Measurements from ENCODE around the gene ZBTB7A. TPM values are rescaled to one million over a fixed set of nuclear protein-coding genes. Genes with fewer than 3 reads are reported as not detected.

The ZBTB7A gene
- total RNA-seq, 1 experiment from 2014 or later = 27.9 TPM

GRCh38 chr19:4016903-4017638 is 49.6 kb downstream of the ZBTB7A start:
- Mint-ChIP-seq H3K4me1 (0 out of 2 replicates have a peak, but pooled peaks cover 3% of the 10 kb centered on the region), H3K9me3 (no peaks in the 10 kb centered on the region), H3K36me3 (peaks cover 11% of the 10 kb centered on the region), H3K27me3 (ENCODE audit: low read depth) (no peaks in the 10 kb centered on the region), H3K27ac (no peak overlapping the region), H3K4me3 (no peak overlapping the region)
- ChIA-PET CTCF (interaction anchor here (1.2 kb wide), 1 partner anchor 30 kb away, joined by 3 read pairs; no protein-coding TSS in a partner anchor), POLR2A (interaction anchor here (0.6 kb wide), 1 partner anchor 1236 kb away, joined by 3 read pairs; no protein-coding TSS in a partner anchor)
- no peak for TF ChIP-seq JAZF1 (CRISPR knock-in tag; IDR thresholded peaks at IDR 0.05)
- TF ChIP-seq MLX (CRISPR knock-in tag; IDR thresholded peaks at IDR 0.05) = no peak
- no peak for TF ChIP-seq CDX4 (CRISPR knock-in tag; IDR thresholded peaks at IDR 0.05; ENCODE audit: borderline replicate concordance)
- no peak for TF ChIP-seq FOXJ3 (CRISPR knock-in tag; IDR thresholded peaks at IDR 0.05; ENCODE audit: borderline replicate concordance)
- no peak for TF ChIP-seq USF1 (CRISPR knock-in tag; IDR thresholded peaks at IDR 0.05)
- DNase-seq (ENCODE audit: low spot score) (no peak), ATAC-seq (no peak)

- no peaks in the 10 kb centered on the region for H3K9me3 Mint-ChIP-seq
- H3K27me3 Mint-ChIP-seq (ENCODE audit: low read depth) = no peaks in the 10 kb centered on the region
- POLR2A ChIA-PET = no interaction called here
- TF ChIP-seq GRHL2 (CRISPR knock-in tag; IDR thresholded peaks at IDR 0.05; ENCODE audit: insufficient replicate concordance, severe bottlenecking) (no peak), FOXP1 (CRISPR knock-in tag; IDR thresholded peaks at IDR 0.05; ENCODE audit: borderline replicate concordance) (no peak), ZNF263 (CRISPR knock-in tag; IDR thresholded peaks at IDR 0.05; ENCODE audit: low read depth) (no peak), ZNF121 (CRISPR knock-in tag; IDR thresholded peaks at IDR 0.05) (no peak), ZNF219 (CRISPR knock-in tag; IDR thresholded peaks at IDR 0.05; ENCODE audit: borderline replicate concordance) (no peak), FOXK1 (CRISPR knock-in tag; IDR thresholded peaks at IDR 0.05) (no peak), ZNF317 (CRISPR knock-in tag; IDR thresholded peaks at IDR 0.05; ENCODE audit: borderline replicate concordance, low read depth) (no peak), MAX (CRISPR knock-in tag; IDR thresholded peaks at IDR 0.05) (no peak), USF1 (CRISPR knock-in tag; IDR thresholded peaks at IDR 0.05) (no peak), MYBL2 (CRISPR knock-in tag; IDR thresholded peaks at IDR 0.05) (no peak), ZBTB43 (CRISPR knock-in tag; IDR thresholded peaks at IDR 0.05) (no peak), FOXP4 (CRISPR knock-in tag; IDR thresholded peaks at IDR 0.05) (no peak), FOXJ3 (CRISPR knock-in tag; IDR thresholded peaks at IDR 0.05; ENCODE audit: borderline replicate concordance) (no peak), SP1 (CRISPR knock-in tag; conservative IDR thresholded peaks at IDR 0.05) (no peak), AFF4 (CRISPR knock-in tag; IDR thresholded peaks at IDR 0.05; ENCODE audit: borderline replicate concordance) (no peak), ATF1 (CRISPR knock-in tag; IDR thresholded peaks at IDR 0.05) (no peak), ATF3 (CRISPR knock-in tag; conservative IDR thresholded peaks at IDR 0.05) (no peak)
These were observed 50.2 kb downstream of the ZBTB7A start for GRCh38 chr19:4016486-4016885.

More at GRCh38 chr19:4016486-4016885, 50.2 kb downstream of the ZBTB7A start:
- H3K27ac Mint-ChIP-seq = no peak overlapping the region
- H3K36me3 Mint-ChIP-seq = peaks cover 9% of the 10 kb centered on the region
- no peak overlapping the region for H3K4me3 Mint-ChIP-seq
- 0 out of 2 replicates have a peak, but pooled peaks cover 3% of the 10 kb centered on the region for H3K4me1 Mint-ChIP-seq
- CTCF ChIA-PET = interaction anchor here (1.2 kb wide), 1 partner anchor 29 kb away, joined by 3 read pairs; no protein-coding TSS in a partner anchor
- ATAC-seq = no peak
- no peak for DNase-seq (ENCODE audit: low spot score)
